Epithelial cell of alveolus of lung (primary cell): Measurements from ENCODE around the gene CRAT. TPM values are rescaled to one million over a fixed set of nuclear protein-coding genes. Genes with fewer than 3 reads are reported as not detected.

Experiments used
- total RNA-seq: library from RNA; depleted of rRNA; stranded (reverse); fragments of >200 nt; gene quantifications from 2 replicates; pipeline ENCODE4 v1.2.1, GENCODE V29; 2015

CRAT gene
- total RNA-seq, result 29.6 and 45.8 TPM in 2 replicates

DNA sequence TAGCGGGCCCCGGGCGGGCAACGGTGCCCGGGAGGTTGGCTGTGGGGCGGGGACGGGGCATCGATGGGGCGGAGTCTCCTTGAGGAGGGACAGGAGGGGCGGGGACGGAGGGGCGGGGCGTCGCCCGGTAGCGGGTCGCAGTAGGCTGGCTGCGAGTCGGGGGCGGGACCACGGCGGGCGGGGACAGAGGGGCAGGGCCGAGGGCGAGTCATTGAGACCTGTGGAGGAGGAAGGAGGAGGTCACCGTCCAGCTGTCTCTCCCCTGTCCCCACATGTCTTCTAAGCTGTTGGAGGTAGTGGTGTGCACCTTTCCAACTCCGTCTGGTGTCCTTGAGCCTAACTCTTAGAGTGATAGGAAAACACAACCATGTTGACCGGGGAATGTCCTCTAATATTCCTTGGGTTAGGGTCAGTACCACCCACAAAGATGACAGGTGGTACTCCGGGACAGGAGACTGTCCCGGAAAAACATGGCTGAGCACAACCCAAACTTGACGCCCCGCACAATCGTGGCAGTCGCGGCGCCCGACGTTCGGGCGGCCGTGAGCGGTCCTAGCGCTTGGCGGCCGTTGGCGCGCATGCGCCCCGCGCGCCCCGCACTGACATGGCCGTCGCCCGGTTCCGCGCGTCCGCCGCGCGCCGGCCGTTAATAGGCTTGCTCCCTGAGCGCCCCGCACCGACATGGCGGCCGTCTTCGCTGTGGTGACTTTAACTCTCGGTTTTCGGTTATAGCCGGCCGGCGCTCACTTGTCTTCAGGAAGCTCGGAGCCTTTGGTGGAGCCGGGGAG is at the start of gene CRAT, which contains the start of gene PTPA:
Gene CRAT, minus strand, starts transcription at position 54 of the 788 bp plus-strand sequence. CDS start 284 bp downstream, outside the sequence.
Gene PTPA, plus strand, starts transcription at position 676 of the 788 bp plus-strand sequence. CDS start 186 bp downstream, outside the sequence.

GRCh38 chr9:129080601-129081387 is 29.8 kb downstream of the CRAT start, which contains the start of gene DOLPP1:
Gene DOLPP1 (plus strand): TSS chr9:129081111. CDS start chr9:129081132, 21 bp downstream.

Other genes starting within 250 kb of the CRAT start
- gene KYAT1, start 228.8 kb downstream of the CRAT start, total RNA-seq, result 9.3 and 15.1 TPM in 2 replicates
- 37.4 and 53.9 TPM in 2 replicates for gene LRRC8A, start 228.7 kb downstream of the CRAT start, total RNA-seq
- gene PHYHD1, start 189.8 kb downstream of the CRAT start, total RNA-seq, result 11.9 and 16.9 TPM in 2 replicates
- 28.2 and 30.3 TPM in 2 replicates for gene DOLK, start 163.2 kb downstream of the CRAT start, total RNA-seq
- gene NUP188, start 163.1 kb downstream of the CRAT start, total RNA-seq, result 30.1 and 40.9 TPM in 2 replicates
- 25.4 and 38.4 TPM in 2 replicates for gene SH3GLB2, start 82.5 kb downstream of the CRAT start, total RNA-seq
- 11.1 and 23.6 TPM in 2 replicates for gene MIGA2, start 74.2 kb downstream of the CRAT start, total RNA-seq
- 15.9 and 17.0 TPM in 2 replicates for gene DOLPP1, start 29.7 kb downstream of the CRAT start, total RNA-seq
- gene PTPA, start 622 bp upstream of the CRAT start, total RNA-seq, result 135 and 153 TPM in 2 replicates
- 54.2 and 109 TPM in 2 replicates for gene IER5L, start 67.5 kb upstream of the CRAT start, total RNA-seq